Breast epithelium (tissue), 4 donors: ENCODE results near the gene SKAP2. TPM values are rescaled to one million over a fixed set of nuclear protein-coding genes. Genes with fewer than 3 reads are reported as not detected.

ENCODE experiments used
- DNase-seq, 2 donors: peaks; one replicate each; pipeline ENCODE4 v3.0.0-alpha.2; 2019; ENCODE audit warnings: low spot score in 2 of 2
- H3K27ac ChIP-seq, 2 donors: fragments of 200-600 bp; sonication (generic) in 1 of 2; one replicate each; pipeline ENCODE4 v1.5.1; 2016 to 2019; ENCODE audit warnings: mild to moderate bottlenecking in 1 of 2
- H3K27me3 ChIP-seq, 2 donors: fragments of 200-600 bp; sonication (generic) in 1 of 2; one replicate each; pipeline versions ENCODE4 v1.5.1 to v1.6.0; 2017 to 2019; ENCODE audit warnings: control low read depth in 1 of 2, mild to moderate bottlenecking in 1 of 2
- H3K36me3 ChIP-seq: fragments of 200-600 bp; one replicate; pipeline ENCODE4 v1.5.1; 2019
- H3K4me1 ChIP-seq, 2 donors: fragments of 200-600 bp; sonication (generic); one replicate each; pipeline ENCODE4 v1.5.1; 2016 to 2019; ENCODE audit warnings: control low read depth in 1 of 2
- H3K4me3 ChIP-seq, 3 donors: fragments of 200-600 bp; sonication (generic); 1 replicate in 2 of 3; 2 replicates in 1 of 3; pipeline ENCODE4 v1.5.1; 2016 to 2019; ENCODE audit warnings: mild to moderate bottlenecking in 3 of 3, moderate library complexity in 2 of 3
- H3K9me3 ChIP-seq, 2 donors: fragments of 200-600 bp; sonication (generic) in 1 of 2; one replicate each; pipeline ENCODE4 v1.5.1; 2016 to 2019; ENCODE audit warnings: control low read depth in 1 of 2
- POLR2A ChIP-seq: fragments of 450-650 bp; IDR thresholded peaks from one replicate; pipeline ENCODE4 v1.6.1; 2016; ENCODE audit warnings: antibody characterized with exemption, mild to moderate bottlenecking, moderate library complexity
- POLR2AphosphoS5 ChIP-seq, 3 donors: sonication (generic); formaldehyde crosslinking; IDR thresholded peaks; one replicate each; pipeline ENCODE4 v1.6.1; 2017; ENCODE audit warnings: antibody characterized with exemption in 3 of 3
- intact Hi-C: fragments of 100-400 bp; cut with DNase I; formaldehyde crosslinking; loops from one replicate; pipeline ENCODE4 v1.15.1; 2023; ENCODE audit warnings: low total_unique reads
- total RNA-seq, 3 donors: library from RNA; depleted of rRNA; stranded (reverse); fragments of >200 nt; gene quantifications; one replicate each; pipeline ENCODE4 v1.1.0, GENCODE V29; 2016
- TF ChIP-seq, protein P1 (sequence below), 3 donors: fragments of 450-650 bp; IDR thresholded peaks; one replicate each; pipeline ENCODE4 v1.5.1; 2016 to 2017; ENCODE audit warnings: antibody characterized with exemption in 3 of 3, mild to moderate bottlenecking in 3 of 3, moderate library complexity in 3 of 3

Gene SKAP2
- total RNA-seq, 3 donors from 2014 or later = 26.5 to 46.5 (median 35.7) TPM

DNA sequence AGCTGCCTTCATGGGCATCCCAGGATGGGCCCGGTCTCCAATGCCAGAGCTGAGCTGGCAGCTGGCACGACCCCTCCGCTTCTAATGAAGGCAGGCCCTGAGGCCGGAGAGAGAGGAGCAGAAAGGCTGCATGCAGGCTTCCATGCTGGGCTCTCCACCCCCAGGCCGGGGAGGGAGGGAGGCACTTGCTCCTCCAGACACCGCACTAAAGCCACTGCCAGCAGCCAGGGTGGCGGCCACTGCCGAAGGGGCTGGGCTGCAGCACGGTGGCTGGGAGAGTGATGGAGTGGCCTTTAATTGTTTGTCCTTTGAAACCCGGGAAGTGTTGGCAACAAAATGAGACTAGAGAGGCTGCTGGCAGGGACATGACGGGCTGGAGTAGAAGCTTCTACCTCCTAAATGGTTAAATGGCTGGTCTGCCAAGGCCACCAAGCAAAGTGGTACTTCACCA, 236.5 kb downstream of the SKAP2 start:
- DNase-seq = no peak
- intact Hi-C loops = loop anchor here (5.0 kb wide), 1 partner anchor 919 kb away; no protein-coding TSS in a partner anchor
- no peaks in the 10 kb centered on the region for H3K27me3 ChIP-seq
- no peaks in the 10 kb centered on the region for H3K4me1 ChIP-seq
- no peak overlapping the region for H3K27ac ChIP-seq
- H3K4me3 ChIP-seq = no peak overlapping the region
- no peaks in the 10 kb centered on the region for H3K9me3 ChIP-seq
- H3K36me3 ChIP-seq = no peaks in the 10 kb centered on the region
- no peak for TF ChIP-seq POLR2A
- TF ChIP-seq, protein P1, sequence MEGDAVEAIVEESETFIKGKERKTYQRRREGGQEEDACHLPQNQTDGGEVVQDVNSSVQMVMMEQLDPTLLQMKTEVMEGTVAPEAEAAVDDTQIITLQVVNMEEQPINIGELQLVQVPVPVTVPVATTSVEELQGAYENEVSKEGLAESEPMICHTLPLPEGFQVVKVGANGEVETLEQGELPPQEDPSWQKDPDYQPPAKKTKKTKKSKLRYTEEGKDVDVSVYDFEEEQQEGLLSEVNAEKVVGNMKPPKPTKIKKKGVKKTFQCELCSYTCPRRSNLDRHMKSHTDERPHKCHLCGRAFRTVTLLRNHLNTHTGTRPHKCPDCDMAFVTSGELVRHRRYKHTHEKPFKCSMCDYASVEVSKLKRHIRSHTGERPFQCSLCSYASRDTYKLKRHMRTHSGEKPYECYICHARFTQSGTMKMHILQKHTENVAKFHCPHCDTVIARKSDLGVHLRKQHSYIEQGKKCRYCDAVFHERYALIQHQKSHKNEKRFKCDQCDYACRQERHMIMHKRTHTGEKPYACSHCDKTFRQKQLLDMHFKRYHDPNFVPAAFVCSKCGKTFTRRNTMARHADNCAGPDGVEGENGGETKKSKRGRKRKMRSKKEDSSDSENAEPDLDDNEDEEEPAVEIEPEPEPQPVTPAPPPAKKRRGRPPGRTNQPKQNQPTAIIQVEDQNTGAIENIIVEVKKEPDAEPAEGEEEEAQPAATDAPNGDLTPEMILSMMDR (IDR thresholded peaks at IDR 0.05) = no peak
- no peak for TF ChIP-seq POLR2AphosphoS5 (IDR thresholded peaks at IDR 0.05)

DNA sequence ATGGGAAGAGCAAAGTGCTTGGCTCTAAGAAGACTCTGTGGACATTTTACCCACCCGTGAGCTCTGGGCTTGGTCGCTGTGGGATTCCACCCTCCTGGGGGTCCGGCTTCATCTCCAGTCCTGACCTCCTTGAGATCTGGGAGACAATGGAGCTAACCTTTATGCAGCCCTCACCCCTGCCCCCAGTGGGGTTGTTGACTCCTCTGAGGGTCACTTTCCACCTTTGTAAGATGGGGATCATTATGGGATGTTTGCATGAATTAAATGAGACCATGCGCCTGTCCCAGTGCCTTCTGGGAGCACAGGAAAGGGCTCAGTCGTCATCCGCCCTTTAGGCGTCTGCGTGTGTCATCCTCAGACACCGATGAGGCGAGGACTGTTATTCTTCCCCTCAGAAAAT, 237.2 kb downstream of the SKAP2 start:
- Histone ChIP-seq H3K27me3 (no peaks in the 10 kb centered on the region), H3K4me3 (no peak overlapping the region), H3K27ac (no peak overlapping the region), H3K4me1 (no peaks in the 10 kb centered on the region), H3K9me3 (no peaks in the 10 kb centered on the region), H3K36me3 (no peaks in the 10 kb centered on the region)
- intact Hi-C loops = loop anchor here (5.0 kb wide), 1 partner anchor 920 kb away; no protein-coding TSS in a partner anchor
- TF ChIP-seq, protein P1 (IDR thresholded peaks at IDR 0.05) = no peak
- TF ChIP-seq POLR2AphosphoS5 (IDR thresholded peaks at IDR 0.05) = no peak
- no peak for DNase-seq

DNA sequence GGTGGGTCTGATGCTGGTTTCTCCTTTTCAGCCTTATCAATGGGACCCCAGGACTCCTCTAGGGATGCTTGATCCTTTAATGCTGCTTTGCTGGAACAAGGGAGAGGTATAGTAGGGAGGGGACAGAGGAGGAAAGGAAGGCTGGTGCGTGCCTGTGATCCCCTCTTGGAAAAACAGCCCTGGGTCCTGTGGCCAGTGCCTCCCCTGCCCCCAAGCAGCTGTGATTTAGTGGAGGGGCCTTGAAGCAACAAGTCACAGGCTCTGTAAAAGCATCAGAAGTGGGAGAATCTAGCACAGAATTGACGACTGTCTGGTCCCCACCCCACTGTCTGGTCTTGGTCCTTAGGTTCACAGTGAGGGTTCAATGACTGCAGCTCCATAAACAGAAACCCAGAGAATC, 237.7 kb downstream of the SKAP2 start:
- DNase-seq = no peak
- intact Hi-C loops = loop anchor here (5.0 kb wide), 1 partner anchor 921 kb away; no protein-coding TSS in a partner anchor

DNA sequence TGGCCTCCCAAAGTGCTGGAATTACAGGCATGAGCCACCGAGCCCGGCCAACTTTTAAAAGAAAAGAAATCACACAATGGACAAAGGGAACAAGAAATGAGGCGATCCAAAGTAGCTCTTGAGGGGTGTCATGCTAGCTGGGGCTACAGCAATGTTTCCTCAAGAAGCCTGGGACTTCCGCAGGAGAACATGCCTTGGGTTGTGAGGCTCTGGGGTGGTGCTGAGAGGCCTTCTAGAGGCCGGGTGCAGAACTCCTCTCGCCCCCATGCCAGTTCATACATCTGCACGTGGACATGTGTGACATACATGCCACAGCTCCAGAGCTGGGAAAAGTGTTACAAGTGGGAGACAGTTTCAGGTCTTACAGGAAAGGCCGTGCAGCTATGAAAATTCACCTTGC, 238.2 kb downstream of the SKAP2 start:
- no peaks in the 10 kb centered on the region for H3K36me3 ChIP-seq
- intact Hi-C loops = loop anchor here (5.0 kb wide), 1 partner anchor 921 kb away; no protein-coding TSS in a partner anchor
- no peak for DNase-seq
- no peaks in the 10 kb centered on the region for H3K27me3 ChIP-seq
- no peak overlapping the region for H3K4me3 ChIP-seq
- no peaks in the 10 kb centered on the region for H3K4me1 ChIP-seq
- TF ChIP-seq, protein P1 (IDR thresholded peaks at IDR 0.05) = no peak
- TF ChIP-seq POLR2A (no peak), POLR2AphosphoS5 (IDR thresholded peaks at IDR 0.05) (no peak)
- no peaks in the 10 kb centered on the region for H3K9me3 ChIP-seq
- no peak overlapping the region for H3K27ac ChIP-seq

More for the DNA sequence above, 237.7 kb downstream of the SKAP2 start:
- Histone ChIP-seq H3K27me3 (no peaks in the 10 kb centered on the region), H3K4me1 (no peaks in the 10 kb centered on the region), H3K9me3 (no peaks in the 10 kb centered on the region), H3K36me3 (no peaks in the 10 kb centered on the region), H3K4me3 (no peak overlapping the region), H3K27ac (no peak overlapping the region)
- TF ChIP-seq, protein P1 (IDR thresholded peaks at IDR 0.05) = no peak
- TF ChIP-seq POLR2AphosphoS5 (IDR thresholded peaks at IDR 0.05) (no peak), POLR2A (no peak)

DNA sequence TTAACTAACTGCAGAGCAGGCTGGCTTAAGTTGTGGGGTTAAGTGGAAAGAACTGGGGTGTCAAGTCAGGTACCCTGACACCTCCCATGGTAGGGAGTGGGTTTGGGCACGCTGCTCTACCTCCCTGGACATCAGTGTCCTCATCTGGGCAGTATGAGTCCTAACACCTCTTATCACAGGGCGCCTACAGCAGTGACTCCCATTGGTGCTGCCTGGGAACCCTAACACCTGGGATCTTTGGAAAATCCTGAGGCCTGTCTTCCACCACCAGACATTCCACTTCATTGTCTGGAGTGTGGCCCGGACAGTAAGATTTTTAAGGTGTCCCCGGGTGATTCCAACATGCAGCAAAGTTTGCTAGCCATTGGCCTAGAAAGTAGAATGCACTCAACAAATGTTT, 239.1 kb downstream of the SKAP2 start:
- intact Hi-C loops = loop anchor here (5.0 kb wide), 1 partner anchor 922 kb away; no protein-coding TSS in a partner anchor
- Histone ChIP-seq H3K9me3 (no peaks in the 10 kb centered on the region), H3K4me1 (no peaks in the 10 kb centered on the region), H3K36me3 (no peaks in the 10 kb centered on the region), H3K4me3 (no peak overlapping the region), H3K27ac (no peak overlapping the region), H3K27me3 (no peaks in the 10 kb centered on the region)
- no peak for DNase-seq
- TF ChIP-seq POLR2AphosphoS5 (IDR thresholded peaks at IDR 0.05) (no peak), POLR2A (no peak)
- TF ChIP-seq, protein P1 (IDR thresholded peaks at IDR 0.05) = no peak
